Activated T-cell treated with anti-CD3 and anti-CD28 coated beads for 4 hours (primary cell): ENCODE results near the gene DRC3.

ENCODE experiments used
- DNase-seq: peaks from one replicate; pipeline ENCODE4 v3.0.0-alpha.2; 2020

Gene DRC3

GRCh38 chr17:17970699-17971430, 1.8 kb upstream of the DRC3 start:
- DNase-seq, result no peak

GRCh38 chr17:17971431-17972125, 1.1 kb upstream of the DRC3 start:
- DNase-seq, result no peak

DNA sequence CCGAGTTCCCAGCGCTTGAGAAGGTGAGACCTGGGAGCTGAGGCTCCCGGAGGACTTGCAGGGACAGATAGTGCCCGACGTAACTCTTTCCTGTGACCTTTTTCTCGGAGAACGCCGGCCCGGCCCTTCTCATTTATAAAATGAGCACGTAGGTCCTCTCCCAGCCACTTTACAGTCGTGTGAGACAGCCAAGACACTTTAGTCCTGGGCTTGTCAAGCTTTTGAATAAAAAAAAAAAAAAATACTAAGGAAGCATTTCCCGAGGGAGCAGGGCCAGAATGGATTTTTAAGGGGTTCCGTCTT, 241 bp downstream of the DRC3 start:
- no peak for DNase-seq

DNA sequence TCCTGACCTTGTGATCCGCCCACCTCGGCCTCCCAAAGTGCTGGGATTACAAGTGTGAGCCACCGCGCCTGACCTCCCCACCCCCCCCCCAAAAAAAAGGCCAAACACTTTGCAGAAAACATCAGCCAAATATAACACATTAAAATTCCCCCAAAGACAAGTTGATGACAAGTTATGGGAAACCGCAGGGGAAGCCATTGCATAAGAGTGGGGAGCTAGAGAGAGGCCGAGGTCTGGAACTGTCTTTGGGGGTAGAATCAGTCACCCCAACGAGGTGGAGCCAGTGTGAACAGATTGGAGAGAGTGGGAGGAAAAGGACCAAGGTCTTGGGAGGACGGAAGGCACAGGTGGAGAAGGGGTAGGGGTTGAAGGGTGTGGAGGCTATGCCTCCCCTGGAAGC, 2.8 kb downstream of the DRC3 start:
- DNase-seq, result no peak

- no peak for DNase-seq
These were observed 4.4 kb downstream of the DRC3 start for GRCh38 chr17:17976931-17977570.

- no peak for DNase-seq
These were observed 6.1 kb downstream of the DRC3 start for GRCh38 chr17:17978481-17979424.

DNA sequence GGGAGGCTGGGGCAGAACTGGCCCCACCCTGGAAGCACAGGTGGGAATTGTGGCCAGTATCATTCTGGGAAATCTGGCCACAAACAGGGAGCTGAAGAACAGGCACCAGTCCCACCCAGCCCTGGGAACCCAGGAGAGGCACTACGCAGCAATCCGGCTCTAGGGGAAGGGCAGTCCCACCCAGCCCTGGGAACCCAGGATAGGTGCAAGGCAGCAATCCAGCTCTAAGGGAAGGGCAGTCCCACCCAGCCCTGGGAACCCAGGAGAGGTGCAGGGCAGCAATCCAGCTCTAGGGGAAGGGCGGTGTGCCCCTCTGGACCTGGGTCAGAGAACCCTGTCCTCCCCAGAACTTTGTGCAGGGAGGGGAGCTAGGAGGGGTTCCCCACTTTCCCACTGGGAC, 7.1 kb downstream of the DRC3 start:
- no peak for DNase-seq

GRCh38 chr17:17981330-17981729, 8.7 kb downstream of the DRC3 start:
- DNase-seq, result no peak

DNA sequence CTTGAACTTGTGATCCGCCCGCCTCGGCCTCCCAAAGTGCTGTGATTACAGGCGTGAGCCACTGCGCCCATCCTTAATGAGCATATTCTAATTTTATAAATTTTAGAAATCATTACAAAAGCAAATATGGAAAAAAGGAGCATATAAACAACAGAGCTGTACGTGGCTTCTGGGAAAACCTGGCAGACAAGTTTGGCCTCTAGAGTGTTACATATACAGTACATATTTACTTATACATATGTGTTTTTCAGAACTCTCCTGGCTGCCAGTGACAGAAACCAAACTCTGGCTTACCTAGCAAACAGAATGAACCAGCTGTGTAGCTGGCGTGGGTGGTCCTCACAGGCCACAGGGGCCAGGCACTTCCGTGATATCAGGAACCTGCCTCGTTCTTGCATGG, 10.1 kb downstream of the DRC3 start:
- no peak for DNase-seq

DNA sequence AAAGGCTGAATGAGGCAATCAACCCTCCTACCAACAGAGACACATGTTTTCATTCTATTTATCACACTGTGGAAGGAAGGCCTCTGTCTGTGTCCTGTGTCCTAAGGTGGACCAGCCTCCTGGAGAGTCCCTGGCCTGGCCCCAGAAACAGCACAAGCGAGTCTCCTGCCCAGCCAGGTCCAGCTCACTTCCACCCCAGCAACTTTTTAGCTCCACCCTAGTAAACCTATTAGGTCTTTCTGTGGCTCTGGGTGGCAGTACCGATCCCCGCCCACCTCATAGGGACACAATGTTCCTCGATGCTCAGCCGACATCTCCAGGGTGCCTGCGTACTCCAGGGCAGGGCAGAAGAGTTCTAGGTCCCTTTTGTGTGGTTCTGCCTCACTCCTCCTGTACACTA, 10.7 kb downstream of the DRC3 start:
- no peak for DNase-seq

GRCh38 chr17:17983776-17984175, 11.1 kb downstream of the DRC3 start:
- DNase-seq, result no peak

DNA sequence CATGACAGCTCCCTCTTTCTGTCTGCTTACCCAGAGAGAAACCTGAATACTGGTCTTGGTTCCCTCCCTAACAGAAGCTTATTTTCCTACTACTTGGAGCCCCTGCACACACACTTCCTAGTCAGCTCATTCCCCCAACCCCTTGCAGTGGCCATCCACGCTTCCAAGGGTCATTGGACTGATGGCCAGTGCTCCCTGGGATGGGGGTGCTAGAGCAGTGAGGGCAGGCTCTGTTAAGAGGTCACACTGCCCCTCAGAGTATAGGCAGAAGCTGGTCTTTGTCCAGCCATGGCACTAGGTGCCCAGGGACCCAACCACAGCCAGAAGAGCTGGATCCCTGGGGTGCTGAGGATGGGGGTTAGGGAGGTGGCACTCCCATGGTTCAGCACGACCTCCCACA, 12.5 kb downstream of the DRC3 start:
- DNase-seq, result no peak

GRCh38 chr17:17985555-17985954, 12.9 kb downstream of the DRC3 start:
- DNase-seq, result no peak

- no peak for DNase-seq
These were observed 14.7 kb downstream of the DRC3 start for GRCh38 chr17:17987187-17987896.

DNA sequence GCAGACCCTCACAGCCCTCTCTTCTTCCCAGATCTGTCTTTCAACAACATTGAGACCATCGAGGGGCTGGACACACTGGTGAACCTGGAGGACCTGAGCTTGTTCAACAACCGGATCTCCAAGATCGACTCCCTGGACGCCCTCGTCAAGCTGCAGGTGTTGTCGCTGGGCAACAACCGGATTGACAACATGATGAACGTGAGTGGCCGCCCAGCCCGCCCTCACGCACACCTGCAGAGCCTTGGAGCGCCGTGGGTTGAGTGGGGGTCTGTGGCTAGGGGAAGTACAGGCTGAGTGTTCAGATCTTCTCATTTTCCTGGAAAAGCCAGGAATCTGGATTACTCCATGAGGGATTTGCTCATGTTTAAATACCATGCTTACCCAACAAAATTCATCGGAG, 15.2 kb downstream of the DRC3 start:
- no peak for DNase-seq

GRCh38 chr17:17988427-17988945, 15.8 kb downstream of the DRC3 start:
- DNase-seq, result no peak

- no peak for DNase-seq
These were observed 16.4 kb downstream of the DRC3 start for GRCh38 chr17:17989081-17989480.

GRCh38 chr17:17989618-17990017, 17.0 kb downstream of the DRC3 start:
- DNase-seq, result no peak

DNA sequence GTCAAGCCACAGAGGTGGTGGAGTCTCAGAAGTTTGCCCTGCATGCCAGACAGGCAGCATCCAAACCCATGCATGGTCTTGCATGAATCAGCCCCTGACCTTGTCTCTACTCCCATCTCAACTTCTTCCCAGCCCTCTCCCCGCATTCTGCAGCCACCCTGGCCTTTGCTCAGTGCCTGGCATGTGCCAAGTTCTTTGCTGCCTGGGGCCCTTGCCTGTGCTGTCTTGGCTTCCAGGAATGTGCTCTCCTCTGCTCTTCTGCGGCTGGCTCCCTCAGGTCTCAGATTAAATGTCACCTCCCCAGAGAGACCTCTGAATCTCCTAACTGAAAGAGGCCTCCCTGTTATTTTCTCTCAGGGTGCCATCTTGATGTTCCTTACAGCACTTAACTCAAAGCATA, 17.6 kb downstream of the DRC3 start:
- no peak for DNase-seq

- DNase-seq, result no peak
These were observed 20.7 kb downstream of the DRC3 start for GRCh38 chr17:17993366-17993765.

- DNase-seq, result no peak
These were observed 21.2 kb downstream of the DRC3 start for GRCh38 chr17:17993852-17994251.
